NCI-H345 treated with DMSO at 0.1 percent for 48 hours (cell line): ENCODE measurements around the gene PIGW.
"Not testable (repeated sequence)": the region's sequence is repeated elsewhere in the genome, so short reads cannot be mapped to it uniquely, and the experiment has no call there.

Experiments
- DNase-seq: peaks from one replicate; lab custom pipeline; 2025; ENCODE audit not compliant: unreplicated experiment; lab: John Stamatoyannopoulos, UW

PIGW gene

DNA sequence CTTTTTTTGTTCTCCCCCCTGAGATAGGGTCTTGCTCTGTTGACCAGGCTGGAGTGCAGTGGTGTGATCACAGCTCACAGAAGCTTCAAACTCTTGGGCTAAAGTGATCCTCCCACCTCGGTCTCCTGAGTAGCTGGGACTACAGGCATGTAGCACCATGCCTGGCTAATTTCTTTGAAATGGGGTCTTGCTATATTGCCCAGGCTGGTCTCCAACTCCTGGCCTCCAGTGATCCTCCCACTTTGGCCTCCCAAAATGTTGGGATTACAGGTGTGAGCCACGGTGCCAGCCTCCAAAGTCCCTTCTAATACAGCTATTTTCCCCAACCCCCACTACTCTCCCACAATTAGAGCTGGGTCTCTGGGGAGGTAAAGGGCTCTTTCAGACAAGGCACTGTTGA is 26.3 kb upstream of the PIGW start:
- DNase-seq = not testable (repeated sequence)

GRCh38 chr17:36509272-36509985 is 25.4 kb upstream of the PIGW start:
- no peak for DNase-seq

- no peak for DNase-seq
Measured at GRCh38 chr17:36510636-36511035, 24.2 kb upstream of the PIGW start.

DNA sequence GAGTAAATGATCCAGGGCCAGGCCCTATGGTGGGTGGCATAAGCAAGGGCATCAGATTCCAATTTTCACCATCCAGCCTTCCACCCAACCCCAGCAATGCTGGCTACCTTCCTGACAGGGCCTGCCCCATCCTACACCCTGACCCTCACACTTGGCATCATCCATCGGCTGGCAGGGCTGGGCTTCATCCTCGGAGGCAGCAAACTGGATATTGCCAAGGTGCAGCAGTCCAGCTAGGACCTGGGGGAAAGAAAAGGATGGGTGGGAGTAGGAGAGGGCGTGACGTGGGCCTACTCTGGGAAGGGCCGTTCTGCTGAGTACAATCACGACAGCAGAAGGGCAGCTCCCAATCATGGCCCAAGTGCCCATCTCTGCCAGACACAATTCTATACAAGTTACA is 23.6 kb upstream of the PIGW start:
- DNase-seq = no peak

DNA sequence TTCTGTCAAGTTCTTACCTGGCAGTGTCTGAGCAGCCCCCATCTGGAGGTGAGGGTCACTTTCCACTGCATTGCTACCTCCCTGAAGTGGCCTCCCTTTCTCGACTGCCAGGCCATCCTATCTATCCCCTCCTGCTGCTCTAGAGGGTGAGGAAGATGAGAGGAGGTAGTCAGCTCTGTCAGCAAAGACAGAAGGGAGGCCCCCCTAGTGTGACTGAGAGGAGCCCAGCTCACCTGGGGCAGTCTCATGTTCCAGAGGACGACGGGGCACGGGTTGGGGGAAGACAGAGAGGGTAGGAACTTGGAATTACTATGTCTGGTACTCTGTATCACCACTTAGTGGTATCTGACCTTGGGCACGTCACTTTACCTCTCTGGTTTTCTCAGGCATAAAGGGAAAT is 22.1 kb upstream of the PIGW start:
- no peak for DNase-seq

DNA sequence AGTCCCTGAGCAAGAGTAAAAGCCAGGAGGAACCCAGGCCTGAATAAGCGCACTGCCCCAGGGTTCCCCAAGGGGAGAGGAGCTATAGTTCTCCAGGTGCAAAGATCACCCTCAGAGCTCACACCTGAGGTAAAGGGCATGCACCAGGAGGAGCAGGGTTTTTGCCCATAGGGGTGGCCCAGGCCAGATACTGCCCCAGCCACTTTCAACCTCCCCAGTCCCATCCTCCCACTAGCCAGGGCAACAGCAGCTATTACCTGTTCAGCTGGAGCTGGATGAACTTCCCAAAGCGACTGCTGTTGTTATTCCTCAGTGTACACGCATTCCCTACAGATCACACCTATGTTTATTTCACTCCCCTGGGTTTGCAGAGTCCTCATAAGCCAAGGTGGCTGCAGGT is 19.9 kb upstream of the PIGW start:
- no peak for DNase-seq

DNA sequence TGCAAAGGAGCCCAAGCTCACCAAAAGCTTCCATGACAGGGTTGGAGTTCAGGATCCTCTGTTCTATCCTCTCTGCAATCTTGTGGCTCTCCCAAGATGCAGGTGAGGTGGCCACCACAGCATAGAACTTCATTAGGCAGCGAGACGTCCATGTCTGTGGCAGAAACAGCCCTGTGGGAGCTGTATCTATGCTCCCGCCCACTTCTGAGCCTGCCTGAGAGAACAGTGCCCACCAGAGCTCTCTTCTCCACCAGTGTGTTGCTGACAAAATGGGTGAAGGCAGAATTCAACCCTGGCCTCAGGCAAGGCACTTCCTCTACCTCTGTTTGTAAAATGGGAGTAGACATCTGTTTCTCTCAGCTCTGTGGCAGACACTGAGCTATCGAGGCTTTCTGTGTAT is 18.9 kb upstream of the PIGW start:
- no peak for DNase-seq

DNA sequence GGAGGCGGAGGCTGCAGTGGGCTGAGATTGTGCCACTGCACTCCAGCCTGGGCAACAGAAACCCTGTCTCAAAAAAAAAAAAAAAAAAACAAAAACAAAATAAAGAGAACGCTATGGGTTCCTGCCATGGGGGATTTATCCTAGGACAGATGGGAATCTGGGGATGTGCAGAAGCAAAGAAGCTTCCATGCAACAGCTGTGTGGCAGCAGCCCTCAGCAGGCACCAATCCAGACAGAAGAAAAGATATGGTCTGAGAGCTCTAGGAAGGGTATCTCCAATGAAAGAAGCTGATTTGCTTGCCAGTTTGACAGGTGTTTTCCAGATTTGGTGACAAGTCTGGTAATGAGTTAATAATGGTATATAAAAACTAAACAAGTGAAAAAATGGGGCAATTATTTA is 11.7 kb upstream of the PIGW start:
- DNase-seq = no peak

- DNase-seq = no peak
Measured at GRCh38 chr17:36524428-36524876, 10.3 kb upstream of the PIGW start.

GRCh38 chr17:36525113-36525512 is 9.7 kb upstream of the PIGW start:
- DNase-seq = no peak

GRCh38 chr17:36525888-36526287 is 8.9 kb upstream of the PIGW start:
- DNase-seq = no peak

DNA sequence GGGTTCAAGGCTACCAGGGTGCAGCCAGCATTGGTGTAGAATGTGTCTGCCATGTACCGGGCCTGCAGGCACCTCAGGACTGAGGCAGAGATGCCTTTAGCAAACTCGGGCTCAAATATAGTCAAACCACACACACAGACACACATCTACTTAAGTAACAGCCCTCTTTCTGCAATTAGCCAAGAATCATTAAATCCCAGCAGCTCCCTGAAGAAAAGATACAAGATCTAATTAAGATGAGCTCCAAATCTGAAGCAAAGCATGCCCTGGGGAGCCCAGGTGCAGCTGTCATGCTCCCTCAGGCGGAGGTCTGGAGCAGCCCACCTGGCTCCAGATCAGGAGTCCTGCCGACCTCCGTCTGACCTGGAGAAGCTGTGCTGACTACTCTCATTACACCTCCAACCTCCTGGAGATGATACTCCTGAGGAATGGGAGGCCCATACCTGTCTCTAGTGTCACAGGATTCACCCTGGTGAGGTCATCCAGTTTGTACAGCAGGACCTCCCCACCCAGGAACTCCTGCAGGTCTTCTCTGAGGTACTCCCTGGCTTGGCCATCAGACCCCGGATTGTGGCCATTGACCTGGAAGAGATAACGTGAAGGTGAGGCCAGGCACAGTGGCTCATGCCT is 7.1 kb upstream of the PIGW start:
- DNase-seq = no peak

- DNase-seq = no peak
Measured at GRCh38 chr17:36529121-36529520, 5.7 kb upstream of the PIGW start.

DNA sequence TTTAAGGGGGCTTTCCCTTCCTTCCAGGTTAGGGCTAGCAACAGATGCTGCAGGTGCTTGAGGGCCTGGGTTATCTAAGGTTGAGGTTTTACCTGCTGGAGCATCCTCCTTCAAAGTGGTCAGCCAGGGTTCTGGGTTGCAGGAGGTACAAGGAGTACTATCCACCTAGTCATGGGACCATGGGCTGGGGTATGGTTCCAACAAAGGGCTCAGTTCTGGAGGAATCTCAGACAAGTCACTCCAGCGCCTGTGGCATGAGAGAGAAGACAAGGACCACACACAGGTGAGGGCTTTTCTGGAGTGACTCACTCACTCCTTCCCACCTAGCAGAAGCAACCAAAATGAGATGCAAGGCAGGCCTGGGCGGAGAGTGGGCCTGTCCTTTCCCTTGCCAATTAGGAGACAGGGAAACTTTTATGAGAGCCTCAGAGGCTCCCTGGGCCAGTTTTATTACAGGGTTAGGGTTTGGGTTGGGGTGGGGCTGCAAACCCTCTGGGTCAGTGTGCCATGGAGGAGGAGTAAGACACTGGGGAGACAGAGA is 2.3 kb upstream of the PIGW start:
- no peak for DNase-seq

DNA sequence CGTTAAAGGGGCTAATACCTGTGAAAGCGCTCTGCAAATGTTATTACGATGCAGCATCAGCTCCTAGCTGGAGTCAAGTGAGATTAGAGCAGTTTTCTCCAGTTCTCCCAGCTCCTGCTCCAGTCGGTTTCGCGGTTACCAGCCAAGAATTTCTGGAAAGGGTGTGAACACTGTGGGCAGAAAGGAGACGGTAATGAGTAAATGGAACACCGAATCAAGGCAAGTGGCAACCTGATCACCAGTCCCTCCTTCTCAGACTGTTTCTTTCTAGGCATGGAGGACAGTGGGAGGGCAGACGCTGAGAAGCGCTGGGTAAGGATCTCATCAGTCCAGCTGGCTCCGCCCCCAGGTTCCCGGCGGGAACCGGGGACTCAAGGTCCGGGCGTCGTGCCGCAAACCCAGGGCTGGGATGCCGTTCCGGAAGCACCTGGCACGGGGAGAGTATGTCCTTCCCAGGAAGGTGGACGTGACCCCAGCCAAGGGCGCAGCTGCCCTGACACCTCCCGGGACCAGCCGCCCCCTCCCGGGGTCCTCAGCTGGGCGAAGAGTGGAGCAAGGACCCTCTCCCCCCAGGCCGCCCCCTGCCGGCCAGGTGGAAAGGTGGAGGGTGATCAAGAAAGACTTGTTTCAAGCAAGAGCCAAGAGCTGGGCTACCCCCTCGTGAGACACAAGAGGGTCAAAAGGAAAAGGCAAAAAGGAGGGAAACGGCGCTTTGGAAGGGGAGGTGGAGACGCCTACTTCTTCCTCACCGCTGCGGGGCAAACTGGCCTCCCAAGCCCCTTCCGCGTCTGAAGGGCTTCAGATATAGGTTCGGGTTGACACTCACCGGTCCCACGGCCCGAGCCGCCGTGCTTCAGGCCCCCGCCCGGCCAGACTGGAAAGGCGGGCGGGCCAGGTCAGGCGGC is 600 bp upstream of the PIGW start:
- peak; percentile 60 for DNase-seq

GRCh38 chr17:36535669-36536081 is 888 bp downstream of the PIGW start:
- DNase-seq = no peak

DNA sequence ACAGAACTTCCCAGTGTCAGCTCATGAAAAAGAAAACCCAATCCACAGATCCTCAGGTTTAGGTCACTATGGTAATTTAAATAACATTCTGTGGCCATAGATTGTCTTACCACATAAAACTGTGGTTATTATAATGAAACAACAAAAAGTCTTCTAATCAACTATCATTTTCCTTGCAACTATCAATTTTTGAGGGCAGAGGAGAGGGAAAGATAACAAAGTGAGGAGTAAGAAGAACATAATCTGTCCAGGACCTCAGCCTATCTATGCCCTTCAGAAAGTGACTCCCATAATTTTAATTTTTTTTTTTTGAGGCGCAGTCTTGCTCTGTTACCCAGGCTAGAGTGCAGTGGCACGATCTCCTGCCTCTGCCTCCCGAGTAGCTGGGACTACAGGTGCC is 5.9 kb downstream of the PIGW start:
- no peak for DNase-seq

DNA sequence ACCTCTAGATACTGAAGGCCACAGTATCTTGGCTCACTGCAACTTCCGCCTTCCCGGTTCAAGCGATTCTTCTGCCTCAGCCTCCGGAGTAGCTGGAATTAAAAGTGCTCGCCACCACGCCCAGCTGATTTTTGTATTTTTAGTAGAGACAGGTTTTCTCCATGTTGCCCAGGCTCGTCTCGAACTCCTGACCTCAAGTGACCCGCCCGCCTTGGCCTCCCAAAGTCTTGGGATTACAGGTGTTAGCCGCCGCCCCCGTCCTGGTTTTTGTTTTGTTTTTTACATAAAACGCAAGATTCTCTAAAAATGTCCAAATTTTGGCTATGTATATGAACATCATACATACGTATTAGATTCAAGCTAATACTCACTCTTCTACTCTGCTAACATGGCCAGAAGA is 8.0 kb downstream of the PIGW start:
- no peak for DNase-seq

GRCh38 chr17:36544044-36544306 is 9.2 kb downstream of the PIGW start:
- DNase-seq = no peak

DNA sequence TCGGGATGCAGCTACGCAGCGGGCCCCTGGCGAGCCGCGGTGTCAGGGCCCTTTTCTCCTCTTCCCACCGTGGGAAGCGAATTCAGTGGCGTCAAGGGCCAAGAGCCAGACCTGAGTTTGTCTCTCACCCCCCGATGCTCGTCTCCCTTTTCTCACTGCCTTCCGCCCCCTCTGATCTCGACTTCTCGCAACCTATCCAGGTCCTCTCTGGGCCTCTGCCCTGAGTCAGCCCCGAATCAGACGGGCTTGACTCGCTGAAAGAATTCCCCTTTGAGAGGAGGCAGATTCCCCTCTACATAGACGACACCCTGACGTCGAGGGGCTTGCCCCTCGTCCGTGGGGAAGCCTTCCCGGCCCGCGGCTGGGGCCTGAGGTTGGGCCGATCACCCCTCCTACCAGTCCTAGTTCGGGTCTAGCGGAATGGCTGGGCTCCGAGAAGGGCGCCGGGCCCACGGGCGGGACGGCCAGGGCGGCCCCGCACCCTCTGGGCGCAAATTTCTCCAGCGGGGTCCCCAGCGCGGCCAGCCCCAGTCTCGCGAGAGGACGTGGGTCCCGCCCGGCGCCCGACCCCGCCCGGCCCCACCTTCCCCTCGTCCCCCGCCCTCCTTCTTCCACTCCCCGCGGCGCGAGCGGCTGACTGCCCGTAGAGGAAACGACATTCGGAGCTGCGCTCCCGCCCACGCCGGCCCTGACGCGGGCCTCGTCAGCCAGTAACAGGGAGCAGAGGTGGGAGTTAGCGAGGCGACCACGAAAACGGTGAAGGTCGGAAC is 9.7 kb downstream of the PIGW start, which contains the start of gene GGNBP2:
Gene GGNBP2 (plus strand): TSS at position 613 of the 770 bp plus-strand sequence. CDS start 806 bp downstream, outside the sequence.
- DNase-seq = peak; percentile 82

GRCh38 chr17:36545077-36545464 is 10.3 kb downstream of the PIGW start:
- no peak for DNase-seq
